GM23248 (cell line): Measurements from ENCODE around the gene TXNRD1. TPM values are rescaled to one million over a fixed set of nuclear protein-coding genes. Genes with fewer than 3 reads are reported as not detected.

Experiments used
- DNase-seq: peaks from one replicate; pipeline ENCODE4 v3.0.0-alpha.2; 2015
- H2AFZ ChIP-seq: fragments of 200-600 bp; sonication (generic); 2 replicates; pipeline ENCODE4 v1.6.1; 2016; ENCODE audit warnings: antibody characterized with exemption
- H3F3A ChIP-seq: fragments of 200-600 bp; sonication (generic); 2 replicates; pipeline ENCODE4 v1.6.1; 2016; ENCODE audit warnings: mild to moderate bottlenecking, antibody characterized with exemption, mixed run types; ENCODE audit not compliant: insufficient read depth
- H3K27ac ChIP-seq: fragments of 200-600 bp; sonication (generic); 2 replicates; pipeline ENCODE4 v1.5.1; 2016; ENCODE audit warnings: mild to moderate bottlenecking
- H3K27me3 ChIP-seq: fragments of 200-600 bp; sonication (generic); replicated peaks from 2 replicates; pipeline ENCODE4 v1.6.1; 2016; ENCODE audit warnings: mild to moderate bottlenecking; ENCODE audit not compliant: insufficient read depth
- H3K36me3 ChIP-seq: fragments of 200-600 bp; sonication (generic); 2 replicates; pipeline ENCODE4 v1.6.1; 2016; ENCODE audit warnings: low read depth, mild to moderate bottlenecking
- H3K4me1 ChIP-seq: fragments of 200-600 bp; sonication (generic); 2 replicates; pipeline ENCODE4 v1.6.1; 2016; ENCODE audit warnings: mild to moderate bottlenecking; ENCODE audit not compliant: insufficient read depth
- H3K4me2 ChIP-seq: fragments of 200-600 bp; sonication (generic); one replicate; pipeline ENCODE4 v1.6.1; 2016; ENCODE audit warnings: mild to moderate bottlenecking; ENCODE audit not compliant: unreplicated experiment
- H3K4me3 ChIP-seq: fragments of 200-600 bp; sonication (generic); 2 replicates; pipeline ENCODE4 v1.5.1; 2016; ENCODE audit warnings: mild to moderate bottlenecking
- H3K79me2 ChIP-seq: fragments of 200-600 bp; sonication (generic); 2 replicates; pipeline ENCODE4 v1.6.1; 2016; ENCODE audit warnings: mild to moderate bottlenecking; ENCODE audit not compliant: insufficient read depth
- H3K9ac ChIP-seq: fragments of 200-600 bp; sonication (generic); 2 replicates; pipeline ENCODE4 v1.6.1; 2016; ENCODE audit warnings: mild to moderate bottlenecking
- H3K9me2 ChIP-seq: fragments of 200-600 bp; sonication (generic); 2 replicates; pipeline ENCODE4 v1.6.1; 2016; ENCODE audit warnings: mixed run types, mild to moderate bottlenecking, moderate library complexity; ENCODE audit not compliant: insufficient read depth
- H3K9me3 ChIP-seq: fragments of 200-600 bp; sonication (generic); one replicate; pipeline ENCODE4 v1.6.1; 2017; ENCODE audit warnings: low read depth
- H4K20me1 ChIP-seq: fragments of 200-600 bp; sonication (generic); 2 replicates; pipeline ENCODE4 v1.6.0; 2016; ENCODE audit not compliant: insufficient read depth
- EZH2 ChIP-seq: fragments of 200-600 bp; sonication (generic); IDR thresholded peaks from 2 replicates; pipeline ENCODE4 v1.6.1; 2018; ENCODE audit warnings: antibody characterized with exemption, mild to moderate bottlenecking; ENCODE audit not compliant: insufficient read depth, poor library complexity, severe bottlenecking
- EZH2phosphoT487 ChIP-seq: fragments of 200-600 bp; sonication (generic); IDR thresholded peaks from 2 replicates; pipeline ENCODE4 v1.6.1; 2018; ENCODE audit warnings: antibody characterized with exemption, moderate library complexity, mild to moderate bottlenecking, low read depth; ENCODE audit not compliant: insufficient read depth
- WGBS, 2 experiments: methylation state at CpG; one replicate each; pipeline ENCODE4 v1.1.6; 2015 to 2017; ENCODE audit warnings: low lambda C conversion rate in 2 of 2, low coverage in 1 of 2; ENCODE audit errors: missing lambda C conversion rate in 2 of 2; 5-methylcytosine and 5-hydroxymethylcytosine counted together
- in situ Hi-C: fragments of 300-500 bp; cut with MboI; formaldehyde crosslinking; loops from 2 replicates; pipeline ENCODE4 v1.15.0; 2020
- polyA plus RNA-seq: library from polyadenylated mRNA; unstranded; fragments of >200 nt; fragmentation: Nextera tagmentation; extraction: Ambion mirVana; gene quantifications from 2 replicates; pipeline ENCODE4 v1.2.1, GENCODE V29; 2016
- total RNA-seq: library from RNA; depleted of rRNA; stranded (reverse); fragments of >200 nt; shearing (Covaris generic); gene quantifications from 2 replicates; pipeline ENCODE4 v1.2.3, GENCODE V29; 2014

The TXNRD1 gene
- total and polyA plus RNA-seq, 2 experiments from 2014 or later: 255 to 477 TPM

DNA sequence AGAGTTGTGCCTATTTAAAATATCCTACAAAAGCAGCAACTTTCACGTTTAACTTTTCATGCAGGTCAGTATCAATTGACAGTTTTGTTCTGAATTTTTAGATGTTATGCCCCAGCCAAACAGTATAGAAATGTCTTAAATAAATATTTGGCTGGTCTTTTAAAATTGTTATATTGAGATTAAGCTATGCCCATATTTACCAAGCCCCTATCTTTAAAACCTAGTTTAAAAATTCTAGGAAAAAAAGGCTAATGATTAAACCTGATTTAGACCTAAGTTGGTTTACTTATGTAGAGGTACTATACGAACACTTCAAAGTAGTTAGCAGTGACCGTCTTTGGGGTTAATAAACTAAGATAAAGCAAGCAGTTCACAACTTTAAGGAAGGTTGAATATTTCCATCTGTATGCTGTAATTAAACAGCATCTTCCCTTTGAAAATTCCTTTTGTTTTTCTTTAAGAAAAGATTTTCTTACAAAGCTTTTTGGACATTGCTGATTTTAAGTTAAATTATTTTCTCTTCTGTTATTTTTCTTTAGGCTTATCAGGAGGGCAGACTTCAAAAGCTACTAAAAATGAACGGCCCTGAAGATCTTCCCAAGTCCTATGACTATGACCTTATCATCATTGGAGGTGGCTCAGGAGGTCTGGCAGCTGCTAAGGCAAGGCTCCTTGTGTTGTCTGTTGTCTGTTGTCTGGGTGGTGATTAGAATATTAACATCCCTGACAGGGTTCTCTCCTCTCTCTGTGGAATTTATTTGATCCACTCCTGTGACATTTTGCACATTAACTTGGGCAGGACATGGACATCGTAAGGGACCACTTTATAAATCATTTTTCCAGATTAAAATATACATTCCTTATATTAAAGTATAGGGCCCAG, 95.4 kb downstream of the TXNRD1 start:
- Histone ChIP-seq H3K4me1 (peaks cover 9% of the 10 kb centered on the region; the same call in 1 of the 2 replicates), H3K36me3 (peaks cover 59% of the 10 kb centered on the region), H4K20me1 (peaks cover 17% of the 10 kb centered on the region; the same call in 1 of the 2 replicates), H3K9me3 (no peaks in the 10 kb centered on the region), H3K79me2 (peaks cover 100% of the 10 kb centered on the region), H3F3A (peaks cover 68% of the 10 kb centered on the region), H3K27me3 (no peaks in the 10 kb centered on the region), H3K4me2 (no peak overlapping the region), H2AFZ (no peak overlapping the region), H3K4me3 (no peak overlapping the region), H3K9me2 (no peaks in the 10 kb centered on the region), H3K9ac (no peak overlapping the region), H3K27ac (no peak overlapping the region; the same call in 1 of the 2 replicates)
- in situ Hi-C loops: no loop called here
- DNase-seq: no peak
- WGBS, 2 experiments: 97 to 98% methylated on average over 5 of the region's 5 CpGs
- TF ChIP-seq EZH2phosphoT487 (no peak), EZH2 (no peak)

GRCh38 chr12:104312202-104312601, 96.6 kb downstream of the TXNRD1 start:
- no peak overlapping the region for H3K4me2 ChIP-seq
- no peak overlapping the region for H3K27ac ChIP-seq
- DNase-seq: no peak
- in situ Hi-C loops: no loop called here
- no peak overlapping the region for H3K4me3 ChIP-seq
- no peak for TF ChIP-seq EZH2
- peaks cover 99% of the 10 kb centered on the region for H3K79me2 ChIP-seq
- H3K36me3 ChIP-seq: peaks cover 69% of the 10 kb centered on the region
- H3K9me3 ChIP-seq: no peaks in the 10 kb centered on the region
- H2AFZ ChIP-seq: no peak overlapping the region
- peaks cover 60% of the 10 kb centered on the region for H3F3A ChIP-seq
- no peaks in the 10 kb centered on the region for H3K9me2 ChIP-seq
- no peaks in the 10 kb centered on the region for H3K4me1 ChIP-seq
- H4K20me1 ChIP-seq: peaks cover 9% of the 10 kb centered on the region; the same call in 1 of the 2 replicates
- WGBS, 2 experiments: 59 to 71% methylated on average over 1 of the region's 1 CpG
- no peaks in the 10 kb centered on the region for H3K27me3 ChIP-seq
- H3K9ac ChIP-seq: no peak overlapping the region

GRCh38 chr12:104312654-104313053, 97.1 kb downstream of the TXNRD1 start:
- Histone ChIP-seq H3K4me1 (no peaks in the 10 kb centered on the region), H4K20me1 (peaks cover 9% of the 10 kb centered on the region; the same call in 1 of the 2 replicates), H3F3A (peaks cover 60% of the 10 kb centered on the region), H3K9me3 (no peaks in the 10 kb centered on the region), H3K4me2 (no peak overlapping the region), H3K4me3 (no peak overlapping the region), H3K9ac (no peak overlapping the region), H3K36me3 (peaks cover 73% of the 10 kb centered on the region), H3K9me2 (no peaks in the 10 kb centered on the region), H3K27me3 (no peaks in the 10 kb centered on the region), H3K27ac (no peak overlapping the region), H2AFZ (no peak overlapping the region), H3K79me2 (peaks cover 99% of the 10 kb centered on the region)
- DNase-seq: no peak
- in situ Hi-C loops: no loop called here
- WGBS, 2 experiments: 98 to 100% methylated on average over 1 of the region's 1 CpG
- TF ChIP-seq EZH2 (no peak), EZH2phosphoT487 (no peak)

GRCh38 chr12:104313568-104314241, 98.1 kb downstream of the TXNRD1 start:
- in situ Hi-C loops: no loop called here
- Histone ChIP-seq H3K9me2 (no peaks in the 10 kb centered on the region), H3K79me2 (peaks cover 99% of the 10 kb centered on the region), H3K4me2 (no peak overlapping the region), H2AFZ (no peak overlapping the region), H3K27me3 (no peaks in the 10 kb centered on the region), H3F3A (peaks cover 68% of the 10 kb centered on the region), H4K20me1 (peaks cover 9% of the 10 kb centered on the region; the same call in 1 of the 2 replicates), H3K27ac (0 out of 2 replicates have a peak overlapping the region, but pooled peaks have one; percentile 10), H3K9ac (no peak overlapping the region), H3K4me1 (no peaks in the 10 kb centered on the region), H3K9me3 (no peaks in the 10 kb centered on the region), H3K4me3 (no peak overlapping the region), H3K36me3 (peaks cover 84% of the 10 kb centered on the region)
- 62 to 63% methylated on average over 4 of the region's 4 CpGs for WGBS, 2 experiments
- no peak for DNase-seq
- no peak for TF ChIP-seq EZH2
- no peak for TF ChIP-seq EZH2phosphoT487
